ENCODE measurements around the gene EEF1A1.
"Not testable (repeated sequence)": the region's sequence is repeated elsewhere in the genome, so short reads cannot be mapped to it uniquely, and the experiment has no call there.

The EEF1A1 gene

DNA sequence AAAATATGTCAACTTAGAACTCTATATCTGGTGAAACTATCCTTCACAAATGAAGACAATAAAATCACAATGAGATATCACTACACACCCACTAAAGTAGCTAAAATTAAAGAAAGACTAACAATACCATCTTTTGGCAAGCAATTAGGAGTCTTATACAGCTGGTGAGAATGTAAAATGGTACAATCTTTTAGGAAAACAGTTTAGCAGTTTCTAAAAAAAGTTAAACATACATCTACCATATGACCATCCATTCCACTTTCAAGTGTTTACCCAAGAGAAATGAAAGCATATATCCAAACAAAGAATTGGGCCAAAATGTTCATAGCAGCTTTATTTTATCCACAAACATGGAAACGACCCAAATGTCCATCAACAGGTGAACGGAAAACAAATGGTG lies 13.8 kb upstream of the EEF1A1 start:
- no peak for DNase-seq

DNA sequence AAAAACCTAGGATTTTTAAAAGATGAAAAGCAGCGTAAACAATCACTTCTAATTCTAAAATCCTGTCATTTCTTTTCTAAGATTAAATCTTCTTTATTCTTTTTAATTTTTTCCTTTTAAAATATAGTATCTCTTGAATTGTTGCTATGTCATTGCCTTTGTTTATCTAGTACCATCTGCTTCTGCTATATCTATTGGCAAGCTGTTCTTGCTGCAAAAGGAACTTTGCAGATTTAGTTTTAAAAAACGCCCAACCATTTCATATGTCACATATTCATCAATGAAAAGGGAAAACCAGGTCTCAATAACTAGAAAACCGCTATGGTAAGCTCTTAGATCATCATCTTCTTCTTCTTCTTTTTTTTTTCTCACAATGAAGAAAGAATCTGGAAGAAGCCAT lies 11.5 kb upstream of the EEF1A1 start:
- no peak for DNase-seq

DNA sequence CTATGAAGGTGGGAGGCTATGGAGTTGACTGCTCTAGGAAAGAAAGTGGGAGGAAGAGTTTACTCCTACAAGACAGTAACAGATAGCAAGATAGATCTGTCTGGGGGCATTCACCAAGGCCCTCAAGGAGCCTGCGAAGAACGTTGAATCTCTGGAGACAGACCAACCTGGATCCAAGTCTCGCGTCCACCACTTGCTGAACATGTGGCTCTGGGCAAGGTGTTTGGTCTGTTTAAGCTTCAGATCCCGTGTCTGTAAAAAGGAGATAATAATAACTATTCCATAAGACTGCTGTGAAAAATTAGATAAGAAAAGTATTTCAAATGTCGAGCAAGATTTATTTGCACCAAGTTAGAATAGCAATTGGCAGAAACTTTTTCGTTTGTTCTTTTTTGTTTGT lies 8.1 kb upstream of the EEF1A1 start:
- no peak for DNase-seq

DNA sequence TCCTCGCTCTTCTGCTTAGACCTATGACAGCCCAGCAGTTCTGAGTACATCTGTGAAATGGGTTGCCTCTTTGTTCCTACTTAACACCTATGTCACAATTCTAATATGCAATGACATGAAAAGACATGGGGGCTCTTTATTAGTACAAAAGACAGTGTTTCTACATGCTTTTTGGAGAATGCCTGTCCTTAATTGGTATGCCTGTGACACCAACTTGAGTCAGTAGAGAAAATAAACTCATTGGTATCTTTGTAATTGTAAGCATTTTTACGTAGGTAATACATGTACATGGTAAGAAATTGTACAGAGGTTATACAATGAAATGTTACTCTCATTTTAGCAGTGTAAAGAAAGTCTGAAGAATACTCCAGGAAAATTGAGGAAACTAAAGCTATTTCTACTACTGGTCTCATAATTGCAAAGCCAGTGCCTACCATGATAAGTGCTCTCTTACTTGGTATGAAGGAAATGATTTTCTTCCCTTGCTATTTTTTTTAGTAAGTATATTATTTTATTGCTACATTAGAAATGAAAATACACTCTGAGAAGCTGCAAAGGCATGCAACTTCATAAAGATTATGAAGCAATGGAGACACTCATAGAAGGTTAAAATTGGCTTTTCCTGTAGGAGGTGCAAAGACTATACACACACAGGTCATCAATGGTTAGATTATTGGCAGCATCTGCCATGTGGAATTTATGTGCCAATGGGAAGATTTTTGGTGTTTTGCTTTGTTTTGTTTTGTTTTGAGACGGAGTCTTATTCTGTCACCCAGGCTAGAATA lies 4.9 kb upstream of the EEF1A1 start:
- no peak for DNase-seq

DNA sequence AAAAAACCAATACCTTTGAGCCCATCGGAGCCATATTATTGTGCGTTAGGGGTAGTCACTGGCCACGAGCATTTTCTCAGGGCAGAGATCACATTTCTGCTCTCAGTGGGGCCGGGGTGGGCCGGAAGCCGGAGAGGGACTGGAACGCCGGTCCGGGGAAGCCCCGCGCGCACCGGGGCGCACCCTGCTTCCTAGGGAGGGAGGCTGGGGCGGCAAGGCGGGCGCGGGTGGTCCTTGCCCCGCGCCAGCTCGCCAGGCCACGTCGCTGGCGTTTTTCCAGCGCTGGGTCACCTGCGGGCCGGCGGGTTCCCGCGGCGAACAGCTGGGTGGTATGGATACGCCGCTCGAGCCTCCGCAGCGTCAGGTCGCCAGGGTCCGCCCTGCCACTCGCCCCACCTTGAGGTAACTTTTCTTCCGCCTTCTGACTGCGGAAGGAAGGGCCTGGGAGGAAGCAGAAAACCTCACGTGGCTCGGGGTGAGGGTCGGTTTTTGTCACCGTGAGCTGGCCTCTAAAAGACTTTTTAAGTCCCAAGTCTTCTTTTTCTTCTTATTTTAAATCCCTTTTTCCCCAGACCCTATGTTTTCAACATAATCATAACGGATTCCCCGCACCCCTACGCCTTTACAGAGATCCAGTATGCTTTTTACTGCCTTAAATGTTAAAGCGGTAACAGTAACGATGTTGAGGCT lies 2.7 kb upstream of the EEF1A1 start:
- peak in 1 of 2 donors; percentile 14 for DNase-seq

DNA sequence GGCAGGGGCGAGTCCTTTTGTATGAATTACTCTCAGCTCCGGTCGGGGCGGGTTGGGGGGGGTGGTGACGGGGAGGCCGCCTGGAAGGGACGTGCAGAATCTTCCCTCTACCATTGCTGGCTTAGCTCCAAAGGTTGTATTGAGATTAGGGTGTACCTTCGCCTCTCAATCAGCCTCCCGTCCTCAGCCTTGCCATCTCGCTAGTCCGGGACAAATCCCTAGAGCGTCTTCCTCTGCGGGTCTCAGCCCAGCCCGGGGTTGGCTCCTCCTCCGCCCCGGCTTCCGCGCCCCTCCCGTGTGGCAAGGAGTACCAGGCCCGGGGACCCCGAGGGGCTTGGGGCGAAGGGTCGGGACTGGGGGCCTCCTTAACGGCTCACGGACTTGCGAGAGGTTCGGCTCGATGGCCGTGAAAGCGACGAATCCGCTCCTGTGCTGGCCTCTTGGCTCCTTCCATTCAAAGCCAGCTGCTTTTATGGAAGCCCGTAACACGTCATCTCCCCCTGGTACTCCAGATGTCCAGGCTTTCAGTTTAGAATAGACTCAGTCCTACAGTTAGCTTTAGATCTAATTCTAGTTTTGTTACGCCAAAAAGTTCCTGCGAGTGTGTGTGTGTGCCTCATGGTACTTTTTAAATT lies 636 bp upstream of the EEF1A1 start:
- peak in 1 of 2 donors; percentile 82 for DNase-seq

DNA sequence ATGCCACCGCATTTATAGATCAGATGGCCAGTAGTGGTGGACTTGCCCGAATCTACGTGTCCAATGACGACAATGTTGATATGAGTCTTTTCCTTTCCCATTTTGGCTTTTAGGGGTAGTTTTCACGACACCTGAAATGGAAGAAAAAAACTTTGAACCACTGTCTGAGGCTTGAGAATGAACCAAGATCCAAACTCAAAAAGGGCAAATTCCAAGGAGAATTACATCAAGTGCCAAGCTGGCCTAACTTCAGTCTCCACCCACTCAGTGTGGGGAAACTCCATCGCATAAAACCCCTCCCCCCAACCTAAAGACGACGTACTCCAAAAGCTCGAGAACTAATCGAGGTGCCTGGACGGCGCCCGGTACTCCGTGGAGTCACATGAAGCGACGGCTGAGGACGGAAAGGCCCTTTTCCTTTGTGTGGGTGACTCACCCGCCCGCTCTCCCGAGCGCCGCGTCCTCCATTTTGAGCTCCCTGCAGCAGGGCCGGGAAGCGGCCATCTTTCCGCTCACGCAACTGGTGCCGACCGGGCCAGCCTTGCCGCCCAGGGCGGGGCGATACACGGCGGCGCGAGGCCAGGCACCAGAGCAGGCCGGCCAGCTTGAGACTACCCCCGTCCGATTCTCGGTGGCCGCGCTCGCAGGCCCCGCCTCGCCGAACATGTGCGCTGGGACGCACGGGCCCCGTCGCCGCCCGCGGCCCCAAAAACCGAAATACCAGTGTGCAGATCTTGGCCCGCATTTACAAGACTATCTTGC lies 725 bp downstream of the EEF1A1 start:
- peak; percentile 39 to 46 for DNase-seq

DNA sequence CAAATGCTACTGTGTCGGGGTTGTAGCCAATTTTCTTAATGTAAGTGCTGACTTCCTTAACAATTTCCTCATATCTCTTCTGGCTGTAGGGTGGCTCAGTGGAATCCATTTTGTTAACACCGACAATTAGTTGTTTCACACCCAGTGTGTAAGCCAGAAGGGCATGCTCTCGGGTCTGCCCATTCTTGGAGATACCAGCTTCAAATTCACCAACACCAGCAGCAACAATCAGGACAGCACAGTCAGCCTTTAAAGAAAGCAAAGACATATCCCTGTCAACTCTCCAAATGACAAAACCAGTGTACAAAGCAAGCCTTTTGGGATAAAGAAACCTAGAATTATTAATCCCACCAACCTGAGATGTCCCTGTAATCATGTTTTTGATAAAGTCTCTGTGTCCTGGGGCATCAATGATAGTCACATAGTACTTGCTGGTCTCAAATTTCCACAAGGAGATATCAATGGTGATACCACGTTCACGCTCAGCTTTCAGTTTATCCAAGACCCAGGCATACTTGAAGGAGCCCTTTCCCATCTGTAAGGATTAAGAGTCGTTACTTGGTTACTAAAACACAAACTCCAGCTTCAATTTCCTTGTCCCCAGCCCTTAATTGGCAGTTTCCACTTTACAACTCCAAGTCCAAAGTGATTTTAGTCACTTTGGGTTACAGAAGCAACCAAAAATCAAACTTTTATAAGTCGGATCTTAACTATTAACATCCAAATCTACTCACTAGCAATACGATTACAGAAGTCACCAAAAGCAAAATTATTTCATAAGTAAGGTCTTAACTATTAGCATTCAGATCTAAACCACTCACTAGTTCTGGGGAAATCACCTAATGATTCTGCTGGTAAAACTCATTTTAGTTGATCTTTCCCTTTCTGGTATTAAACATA lies 1.6 kb downstream of the EEF1A1 start:
- DNase-seq, result not testable (repeated sequence)

DNA sequence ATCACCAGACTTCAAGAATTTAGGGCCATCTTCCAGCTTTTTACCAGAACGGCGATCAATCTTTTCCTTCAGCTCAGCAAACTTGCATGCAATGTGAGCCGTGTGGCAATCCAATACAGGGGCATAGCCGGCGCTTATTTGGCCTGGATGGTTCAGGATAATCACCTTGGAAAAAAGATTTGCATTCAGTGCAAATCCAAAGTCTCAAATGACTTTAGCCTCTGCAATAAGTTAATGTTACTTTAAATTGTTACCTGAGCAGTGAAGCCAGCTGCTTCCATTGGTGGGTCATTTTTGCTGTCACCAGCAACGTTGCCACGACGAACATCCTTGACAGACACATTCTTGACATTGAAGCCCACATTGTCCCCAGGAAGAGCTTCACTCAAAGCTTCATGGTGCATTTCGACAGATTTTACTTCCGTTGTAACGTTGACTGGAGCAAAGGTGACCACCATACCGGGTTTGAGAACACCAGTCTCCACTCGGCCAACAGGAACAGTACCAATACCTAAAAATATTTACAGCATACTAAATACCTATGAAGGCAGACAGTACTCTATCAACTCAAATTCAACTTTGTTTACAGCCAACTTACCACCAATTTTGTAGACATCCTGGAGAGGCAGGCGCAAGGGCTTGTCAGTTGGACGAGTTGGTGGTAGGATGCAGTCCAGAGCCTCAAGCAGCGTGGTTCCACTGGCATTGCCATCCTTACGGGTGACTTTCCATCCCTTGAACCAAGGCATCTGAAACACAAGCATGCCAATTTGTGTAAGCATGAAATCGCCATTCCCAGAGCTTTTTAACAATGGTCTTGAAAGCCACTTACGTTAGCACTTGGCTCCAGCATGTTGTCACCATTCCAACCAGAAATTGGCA lies 2.5 kb downstream of the EEF1A1 start:
- DNase-seq, result not testable (repeated sequence)

DNA sequence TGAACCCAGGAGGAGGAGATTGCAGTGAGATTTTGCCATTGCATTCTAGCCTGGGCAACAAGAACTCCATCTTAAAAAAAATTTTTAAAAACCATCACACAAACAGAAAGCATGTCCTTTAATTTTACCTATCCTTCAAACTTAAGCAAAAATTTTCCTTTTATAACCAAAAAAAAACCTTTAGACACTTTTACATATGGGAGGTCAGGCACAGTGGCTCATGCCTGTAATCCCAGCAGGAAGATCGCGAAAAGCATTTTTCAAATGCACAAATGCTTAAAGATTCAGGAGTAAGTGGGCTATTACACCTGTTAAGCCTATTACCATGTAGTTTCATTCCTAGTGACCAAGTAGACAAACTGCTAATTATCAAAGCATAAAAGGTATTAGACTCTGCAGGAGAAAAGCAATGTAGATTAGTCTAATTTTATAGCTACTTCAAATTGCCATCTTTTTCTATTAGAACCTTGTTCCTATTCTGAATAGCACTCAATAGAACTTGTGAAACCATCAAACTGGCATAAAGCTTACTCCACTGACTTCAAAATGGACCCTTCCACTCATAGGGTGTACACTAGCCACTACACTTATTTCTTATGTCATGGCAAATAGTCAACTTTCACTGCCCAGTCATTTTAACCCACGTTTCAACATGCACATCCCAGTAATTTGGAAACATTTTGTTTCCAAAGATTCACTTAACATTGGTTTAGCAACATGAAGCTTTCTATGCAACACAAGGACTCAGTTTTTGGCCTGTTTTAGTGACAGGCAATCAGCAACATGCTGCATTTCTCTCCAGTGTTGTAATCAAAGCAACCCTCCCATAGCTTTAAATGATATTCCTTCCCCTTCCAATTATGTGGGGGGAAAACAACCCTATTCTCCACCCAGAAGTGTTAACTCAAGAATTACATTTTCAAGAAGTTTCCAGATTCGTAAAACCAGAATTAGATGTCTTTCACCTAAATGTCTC lies 4.0 kb downstream of the EEF1A1 start:
- no peak for DNase-seq

DNA sequence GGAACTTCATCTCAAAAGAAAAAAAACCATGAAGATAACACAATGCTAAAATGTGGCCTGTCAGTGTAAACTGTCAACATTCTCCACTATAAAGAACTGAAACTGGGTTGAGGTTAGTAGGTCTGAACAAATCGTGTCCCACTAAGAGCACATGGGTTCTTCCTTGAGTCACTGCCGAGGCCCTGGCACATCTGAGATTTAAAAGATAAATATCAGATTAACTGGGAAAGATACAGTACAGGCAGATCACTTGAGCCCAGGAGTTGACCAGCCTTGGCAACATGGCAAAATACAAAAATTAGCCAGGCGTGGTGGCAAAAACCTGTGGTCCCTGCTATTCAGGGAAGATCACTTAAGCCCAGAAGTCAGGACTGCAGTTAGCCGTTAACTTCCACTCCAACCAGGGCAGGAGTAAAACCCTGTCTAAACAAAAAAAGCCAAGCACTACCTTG lies 5.6 kb downstream of the EEF1A1 start:
- DNase-seq, result no peak

DNA sequence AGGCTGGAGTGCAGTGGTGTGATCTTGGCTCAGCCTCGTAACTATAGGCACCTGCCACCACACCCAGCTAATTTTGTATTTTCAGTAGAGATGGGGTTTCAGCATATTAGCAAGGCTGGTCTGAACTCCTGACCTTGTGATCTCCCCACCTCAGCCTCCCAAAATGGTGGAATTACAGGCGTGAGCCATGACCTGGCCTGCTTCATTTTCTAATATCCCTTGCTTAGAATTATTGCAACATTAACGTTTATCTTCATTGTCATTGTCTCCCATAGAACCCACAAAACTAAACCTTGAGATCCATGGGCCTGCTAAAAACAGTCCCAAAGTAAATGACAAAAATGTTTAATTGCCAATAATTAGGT lies 6.1 kb downstream of the EEF1A1 start:
- no peak for DNase-seq

DNA sequence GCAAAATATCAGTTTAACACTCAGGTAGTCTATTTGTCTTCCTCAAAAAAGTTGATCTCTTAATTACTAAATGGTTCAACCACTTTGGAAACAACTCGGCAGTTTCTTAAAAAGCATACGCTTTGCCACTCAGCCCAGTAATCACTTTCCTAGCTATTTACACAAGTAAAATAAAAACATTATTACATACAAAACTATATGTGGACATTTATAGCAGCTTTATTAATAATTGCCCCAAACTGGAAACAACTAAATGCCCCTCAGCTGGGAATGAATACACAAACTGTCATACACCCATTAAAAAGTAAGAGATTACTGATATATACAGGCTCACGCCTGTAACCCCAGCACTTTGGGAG lies 7.4 kb downstream of the EEF1A1 start:
- no peak for DNase-seq

DNA sequence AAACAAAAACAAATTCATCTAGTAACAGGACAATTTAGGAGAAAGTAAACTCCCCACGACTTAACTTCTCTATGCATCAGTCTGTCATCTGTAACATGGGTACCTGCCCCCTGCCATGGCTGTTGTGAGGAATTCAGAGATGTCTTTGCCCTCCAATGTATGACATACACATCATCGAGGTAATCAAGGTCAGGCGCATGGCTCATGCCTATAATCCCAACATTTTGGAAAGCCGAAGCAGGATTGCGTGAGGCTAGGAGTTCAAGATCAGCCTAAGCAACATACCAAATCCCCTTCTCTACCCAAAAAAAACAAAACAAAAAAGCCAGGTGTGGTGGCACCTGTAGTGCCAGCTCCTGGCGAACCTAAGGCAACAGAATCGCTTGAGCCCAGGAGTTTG lies 9.0 kb downstream of the EEF1A1 start:
- no peak for DNase-seq

DNA sequence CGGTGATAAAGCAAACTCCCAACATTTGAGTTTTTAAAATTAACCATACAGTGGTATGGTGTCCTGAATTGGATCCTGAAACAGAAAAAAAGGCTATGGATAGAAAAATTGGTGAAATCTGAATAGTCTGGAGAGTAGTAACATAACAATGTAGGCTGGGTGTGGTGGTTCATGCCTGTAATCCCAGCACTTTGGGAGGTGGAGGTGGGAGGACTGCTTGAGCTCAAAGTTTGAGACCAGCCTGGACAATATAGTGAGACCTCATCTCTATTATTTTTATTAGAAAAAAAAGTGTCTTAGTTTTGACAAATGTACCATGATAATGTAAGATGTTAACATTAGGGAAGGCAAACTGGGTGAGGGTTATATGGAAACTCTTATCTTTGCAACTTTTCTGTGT lies 11.0 kb downstream of the EEF1A1 start:
- no peak for DNase-seq

DNA sequence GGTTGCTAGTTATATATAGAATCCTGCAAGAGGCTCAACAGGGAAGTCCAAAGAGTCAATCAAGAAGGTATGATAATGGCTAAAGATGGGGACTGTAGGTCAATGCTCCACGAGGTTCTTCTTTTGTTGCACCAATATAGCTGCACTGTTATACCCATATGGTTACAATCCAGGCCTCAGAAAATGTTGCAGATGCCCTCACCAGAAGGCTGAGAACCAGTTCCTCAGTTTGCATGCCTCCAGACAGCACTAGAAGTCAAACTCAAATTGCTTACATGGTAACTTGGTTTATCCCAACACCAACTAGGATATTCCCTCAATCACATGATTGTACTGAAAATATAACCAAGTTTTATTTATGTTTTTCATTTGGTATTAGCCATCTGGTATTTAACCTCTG lies 12.1 kb downstream of the EEF1A1 start:
- no peak for DNase-seq

DNA sequence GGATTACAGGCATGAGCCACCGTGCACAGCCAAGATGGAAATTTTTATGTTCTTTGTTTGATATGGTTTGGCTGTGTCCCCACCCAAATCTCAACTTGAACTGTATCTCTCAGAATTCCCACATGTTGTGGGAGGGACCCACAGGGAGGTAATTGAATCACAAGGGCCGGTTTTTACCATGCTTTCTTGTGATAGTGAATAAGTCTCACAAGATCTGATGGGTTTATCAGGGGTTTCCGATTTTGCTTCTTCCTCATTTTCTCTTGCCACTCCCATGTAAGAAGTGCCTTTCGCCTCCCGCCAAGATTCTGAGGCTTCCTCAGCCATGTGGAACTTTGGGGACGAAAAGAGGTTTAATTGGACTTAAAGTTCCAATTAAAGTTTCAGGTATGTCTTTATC lies 14.6 kb downstream of the EEF1A1 start:
- no peak for DNase-seq

DNA sequence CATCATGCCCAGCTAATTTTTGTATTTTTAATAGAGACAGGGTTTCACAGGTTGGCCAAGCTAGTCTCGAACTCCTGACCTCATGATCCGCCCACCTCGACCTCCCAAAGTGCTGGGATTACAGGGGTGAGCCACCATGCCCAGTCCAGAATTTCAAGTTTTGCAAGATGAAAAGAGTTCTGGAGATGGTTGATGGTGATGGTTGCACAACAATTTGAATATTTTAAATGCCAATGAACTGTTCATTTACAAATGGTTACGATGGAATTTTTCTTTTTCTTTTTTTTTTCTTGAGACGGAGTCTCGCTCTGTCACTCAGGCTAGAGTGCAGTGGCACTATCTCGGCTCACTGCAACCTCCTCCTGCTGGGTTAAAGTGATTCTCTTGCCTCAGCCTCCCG lies 15.1 kb downstream of the EEF1A1 start:
- not testable (repeated sequence) for DNase-seq

DNA sequence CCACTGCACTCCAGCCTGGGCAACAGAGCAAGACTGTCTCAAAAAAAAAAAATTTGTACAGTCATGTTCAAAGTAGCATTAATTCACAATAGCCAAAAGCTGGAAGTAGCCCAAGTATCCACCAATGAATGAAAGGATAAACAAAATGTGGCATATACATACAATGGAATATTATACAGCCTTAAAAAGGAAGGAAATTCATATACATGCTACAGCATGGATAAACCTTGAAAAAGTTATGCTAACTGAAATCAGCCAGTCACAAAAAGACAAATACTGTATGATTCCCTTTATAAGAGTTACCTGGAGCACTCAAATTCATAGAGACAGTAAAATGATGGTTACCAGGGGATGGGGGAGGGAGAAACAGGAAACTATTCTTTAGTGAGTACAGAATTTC lies 15.7 kb downstream of the EEF1A1 start:
- no peak for DNase-seq

DNA sequence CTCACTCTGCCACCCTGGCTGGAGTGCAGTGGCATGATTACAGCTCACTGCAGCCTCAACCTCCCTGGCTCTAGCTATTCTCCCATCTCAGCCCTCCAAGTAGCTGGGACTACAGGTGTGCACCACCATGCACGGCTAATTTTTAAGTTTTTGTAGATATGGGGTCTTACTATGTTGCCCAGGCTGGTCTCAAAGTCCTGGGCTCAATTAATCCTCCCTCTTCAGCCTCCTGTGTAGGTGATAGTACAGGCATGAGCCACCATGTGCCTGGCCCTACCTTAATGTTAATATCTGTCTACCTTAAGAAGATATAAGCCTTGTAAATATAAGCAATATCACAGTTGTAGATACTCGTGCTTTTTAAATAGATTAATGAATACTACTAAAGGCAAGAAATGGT lies 16.7 kb downstream of the EEF1A1 start:
- no peak for DNase-seq
